ENCODE data around the gene TET1.
"Not testable (repeated sequence)": the region's sequence is repeated elsewhere in the genome, so short reads cannot be mapped to it uniquely, and the experiment has no call there.

The TET1 gene

DNA sequence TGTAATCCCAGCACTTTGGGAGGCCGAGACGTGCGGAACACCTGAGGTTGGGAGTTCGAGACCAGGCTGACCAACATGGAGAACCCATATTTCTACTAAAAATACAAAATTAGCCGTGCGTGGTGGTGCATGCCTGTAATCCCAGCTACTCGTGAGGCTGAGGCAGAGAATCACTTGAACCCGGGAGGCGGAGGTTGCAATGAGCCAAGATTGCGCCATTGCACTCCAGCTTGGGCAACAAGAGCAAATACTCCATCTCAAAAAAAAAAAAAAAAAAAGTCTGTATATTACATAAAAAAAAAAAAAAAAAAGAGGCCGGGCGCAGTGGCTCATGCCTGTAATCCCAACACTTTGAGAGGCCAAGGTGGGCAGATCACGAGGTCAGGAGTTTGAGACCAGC lies 152.9 kb downstream of the TET1 start:
- not testable (repeated sequence) for DNase-seq (ENCODE audit: low read depth)

DNA sequence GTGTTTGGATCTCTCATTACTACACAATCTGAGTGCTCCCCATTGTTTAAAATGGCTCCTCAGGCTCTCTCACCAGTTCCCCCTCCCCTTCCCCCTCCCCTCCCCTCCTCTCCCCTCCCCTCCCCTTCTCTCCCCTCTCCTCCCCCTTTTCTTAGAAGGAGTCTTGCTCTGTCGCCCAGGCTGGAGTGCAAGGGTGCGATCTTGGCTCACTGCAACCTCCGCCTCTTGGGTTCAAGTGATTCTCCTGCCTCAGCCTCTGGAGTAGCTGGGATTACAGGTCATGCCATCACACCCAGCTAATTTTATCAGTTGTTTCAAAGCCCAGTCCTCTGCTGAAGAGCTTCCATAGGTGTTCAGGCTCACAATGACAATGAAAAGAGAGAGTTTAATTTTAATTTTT lies 157.3 kb downstream of the TET1 start:
- DNase-seq (ENCODE audit: low read depth), result no peak

DNA sequence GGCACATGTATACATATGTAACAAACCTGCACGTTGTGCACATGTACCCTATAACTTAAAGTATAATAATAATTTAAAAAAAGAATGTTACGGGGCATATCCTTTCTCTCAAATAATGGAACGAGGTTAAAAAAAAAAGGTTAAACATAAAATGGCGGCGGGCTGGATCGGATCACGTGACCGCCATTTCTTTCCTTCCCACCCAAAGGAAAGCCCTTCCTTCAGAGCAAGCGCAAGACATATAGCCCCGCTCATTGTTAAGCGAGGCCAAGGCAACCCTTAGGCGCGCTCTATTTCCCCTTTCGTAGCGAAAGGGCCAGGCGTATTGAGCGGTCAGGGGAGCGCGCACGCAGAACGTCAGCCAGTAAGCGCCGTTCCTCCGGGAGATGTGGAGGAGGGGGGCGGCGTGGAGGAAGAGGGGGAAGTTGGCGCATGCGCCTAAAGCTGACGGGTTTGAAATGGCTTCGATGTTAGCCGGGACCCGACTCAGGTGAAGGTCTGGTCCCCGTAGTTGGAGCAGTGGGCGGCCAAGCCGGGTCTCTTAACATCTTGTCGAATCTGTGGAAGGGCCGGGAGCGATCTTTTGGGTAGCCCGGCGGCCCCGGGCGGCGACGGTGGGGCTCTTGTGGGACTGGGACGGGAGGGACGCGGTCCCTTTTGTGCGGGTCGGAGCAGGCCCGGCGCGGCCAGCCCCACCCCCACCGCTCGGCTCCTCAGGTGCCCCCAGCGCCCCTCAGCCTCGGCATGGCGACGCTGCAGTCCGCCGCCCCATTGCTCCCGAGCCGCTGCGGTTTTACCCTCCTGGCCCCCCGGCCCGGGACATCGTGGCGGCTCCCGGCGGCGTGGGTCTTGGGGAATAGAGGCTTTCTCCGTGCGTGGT lies 160.9 kb downstream of the TET1 start, which contains the start of gene CCAR1:
Gene CCAR1, plus strand, starts transcription at position 447 of the 880 bp plus-strand sequence. CDS start 1,266 bp downstream, outside the sequence.
- peak; percentile 76 for DNase-seq (ENCODE audit: low read depth)

DNA sequence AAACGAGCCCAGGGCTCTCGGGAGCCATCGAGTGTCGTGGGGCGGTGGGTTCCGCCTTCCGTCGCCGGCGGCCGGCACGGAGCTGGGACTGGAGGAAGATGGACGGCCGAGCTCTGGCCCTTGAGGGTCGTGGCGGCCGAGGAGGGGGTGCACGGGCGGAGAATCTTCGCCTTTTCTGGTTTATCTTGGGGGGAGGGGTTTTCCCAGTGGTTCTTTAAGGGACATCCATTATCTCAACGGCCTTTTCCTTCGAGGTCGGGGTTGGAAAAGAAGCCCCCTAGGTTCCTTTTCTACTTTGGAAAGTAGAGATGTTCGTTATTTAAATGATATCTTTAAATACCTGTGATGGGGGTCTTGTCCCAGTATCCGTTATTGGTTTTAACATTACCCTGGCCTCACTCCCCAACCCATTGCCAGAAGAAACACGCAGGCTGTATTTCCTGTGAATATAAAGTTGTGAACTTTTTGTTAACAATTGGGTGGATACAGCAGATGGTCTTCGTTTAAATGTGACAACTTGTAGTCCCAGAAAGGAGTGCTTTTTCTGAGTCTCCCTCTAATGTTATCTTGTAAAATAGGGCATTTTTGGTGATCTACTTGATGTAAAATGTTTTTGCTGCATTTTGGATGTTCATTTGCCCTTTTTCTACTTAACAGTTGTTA lies 161.7 kb downstream of the TET1 start:
- DNase-seq (ENCODE audit: low read depth), result no peak

DNA sequence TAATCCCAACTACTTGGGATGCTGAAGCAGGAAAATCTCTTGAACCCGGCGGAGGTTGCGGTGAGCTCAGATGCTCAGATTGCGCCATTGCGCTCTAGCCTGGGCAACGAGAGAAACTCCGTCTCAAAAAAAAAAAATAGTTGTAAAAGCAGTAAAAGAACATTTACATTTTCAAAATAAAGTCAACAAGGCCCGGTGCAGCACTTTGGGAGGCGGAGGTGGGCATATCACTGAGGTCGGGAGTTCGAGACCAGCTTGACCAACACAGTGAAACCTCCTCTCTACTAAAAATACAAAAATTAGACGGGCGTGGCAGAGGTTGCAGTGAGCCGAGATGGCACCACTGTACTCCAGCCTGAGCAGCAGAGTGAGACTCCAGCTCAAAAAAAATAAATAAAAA lies 164.9 kb downstream of the TET1 start:
- DNase-seq (ENCODE audit: low read depth), result no peak

DNA sequence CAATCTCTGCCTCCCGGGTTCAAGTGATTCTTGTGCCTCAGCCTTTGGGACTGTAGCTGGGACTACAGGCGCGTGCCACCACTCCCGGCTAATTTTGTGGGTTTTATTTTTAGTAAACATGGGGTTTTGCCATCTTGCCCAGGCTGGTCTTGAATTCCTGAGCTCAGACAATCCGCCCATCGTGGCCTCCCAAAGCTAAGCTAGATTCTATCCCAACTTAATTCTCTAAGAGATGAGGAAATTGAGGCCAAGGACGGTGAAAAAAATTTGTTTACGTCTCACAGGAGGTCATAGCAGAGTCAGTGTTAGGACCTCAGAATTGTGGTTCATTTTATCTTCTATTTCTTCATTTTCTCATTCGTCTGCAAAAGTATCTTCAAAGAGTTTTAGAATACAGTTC lies 167.0 kb downstream of the TET1 start:
- DNase-seq (ENCODE audit: low read depth), result no peak

DNA sequence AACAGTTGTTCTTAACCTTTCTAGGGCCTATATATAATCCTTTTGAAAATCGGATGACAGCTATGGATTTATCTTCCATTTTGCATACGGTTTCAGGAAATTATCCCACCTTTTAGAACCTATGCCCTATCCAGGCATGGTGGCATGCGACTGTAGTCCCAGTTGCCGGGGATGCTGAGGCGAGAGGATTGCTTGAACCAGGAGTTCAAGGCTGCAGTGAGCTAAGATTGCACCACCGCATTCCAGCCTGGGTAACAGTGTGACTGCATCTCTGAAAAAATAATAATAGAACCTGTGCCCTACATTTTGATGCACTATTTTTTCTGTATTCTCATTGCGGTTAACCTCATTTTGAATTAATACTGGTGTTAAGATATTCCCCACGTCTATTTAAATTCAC lies 172.5 kb downstream of the TET1 start:
- DNase-seq (ENCODE audit: low read depth), result no peak

DNA sequence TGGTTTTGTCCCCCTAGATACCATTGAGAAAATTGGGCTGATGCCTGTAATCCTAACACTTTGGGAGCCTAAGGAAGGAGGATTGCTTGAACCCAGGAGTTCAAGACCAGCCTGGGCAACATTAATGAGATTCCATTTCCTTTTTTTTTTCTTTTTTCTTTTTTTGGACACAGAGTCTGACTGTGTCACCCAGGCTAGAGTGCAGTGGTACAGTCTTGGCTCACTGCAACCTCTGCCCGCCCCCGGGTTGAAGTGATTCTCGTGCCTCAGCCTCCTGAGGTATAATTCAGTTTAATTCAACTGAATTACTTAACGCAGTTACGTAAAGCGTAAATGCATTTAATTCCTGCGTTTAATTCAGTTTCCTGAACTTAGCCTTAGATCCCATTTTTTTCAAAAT lies 174.2 kb downstream of the TET1 start:
- DNase-seq (ENCODE audit: low read depth), result no peak

DNA sequence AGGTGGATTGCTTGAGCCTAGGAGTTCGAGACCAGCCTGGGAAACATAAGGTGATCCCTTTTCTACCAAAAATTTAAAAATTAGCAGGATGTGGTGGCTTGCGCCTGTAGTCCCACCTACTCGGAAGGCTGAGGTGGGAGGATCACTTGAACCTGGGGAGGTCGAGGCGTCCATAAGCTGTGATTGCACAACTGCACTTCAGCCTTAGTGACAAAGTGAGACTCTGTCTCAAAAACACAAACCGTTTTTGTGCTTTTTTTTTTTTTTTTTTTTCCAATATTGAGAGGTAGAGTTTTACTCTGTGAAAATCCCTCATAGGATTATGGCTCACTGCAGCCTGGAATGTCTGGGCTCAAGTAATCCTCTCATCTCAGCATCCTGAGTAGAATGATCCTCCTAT lies 175.0 kb downstream of the TET1 start:
- no peak for DNase-seq (ENCODE audit: low read depth)

DNA sequence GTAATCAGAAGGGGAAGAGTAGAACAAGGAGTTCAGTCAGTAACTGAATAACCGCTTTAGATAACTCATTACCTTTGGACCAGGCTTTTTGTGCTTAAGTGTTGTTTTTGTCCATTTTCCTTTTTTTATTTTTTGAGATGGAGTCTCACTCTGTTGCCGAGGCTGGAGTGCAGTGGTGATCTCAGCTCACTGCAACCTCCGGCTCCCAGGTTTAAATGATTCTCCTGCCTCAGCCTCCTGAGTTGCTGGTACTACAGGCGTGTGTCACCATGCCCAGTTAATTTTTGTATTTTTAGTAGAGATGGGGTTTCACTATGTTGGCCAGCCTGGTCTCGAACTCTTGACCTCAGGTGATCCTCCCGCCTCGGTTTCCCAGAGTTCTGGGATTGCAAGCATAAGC lies 175.6 kb downstream of the TET1 start:
- not testable (repeated sequence) for DNase-seq (ENCODE audit: low read depth)

DNA sequence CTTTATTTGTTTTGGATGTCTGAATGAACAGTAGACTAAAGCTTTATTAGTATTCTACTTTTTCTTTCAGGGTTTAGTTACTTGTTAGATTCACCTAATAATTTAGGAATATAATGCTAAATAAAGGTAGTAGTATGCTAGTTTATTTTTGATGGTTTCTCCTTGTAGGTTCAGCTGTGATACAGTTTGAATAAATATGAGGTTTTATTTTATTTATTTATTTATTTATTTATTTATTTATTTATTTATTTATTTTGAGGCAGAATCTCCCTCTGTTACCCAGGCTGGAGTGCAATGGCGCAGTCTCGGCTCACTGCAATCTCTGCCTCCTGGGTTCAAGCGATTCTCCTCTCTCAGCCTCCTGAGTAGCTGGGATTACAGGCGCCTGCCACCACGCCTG lies 180.5 kb downstream of the TET1 start:
- not testable (repeated sequence) for DNase-seq (ENCODE audit: low read depth)

DNA sequence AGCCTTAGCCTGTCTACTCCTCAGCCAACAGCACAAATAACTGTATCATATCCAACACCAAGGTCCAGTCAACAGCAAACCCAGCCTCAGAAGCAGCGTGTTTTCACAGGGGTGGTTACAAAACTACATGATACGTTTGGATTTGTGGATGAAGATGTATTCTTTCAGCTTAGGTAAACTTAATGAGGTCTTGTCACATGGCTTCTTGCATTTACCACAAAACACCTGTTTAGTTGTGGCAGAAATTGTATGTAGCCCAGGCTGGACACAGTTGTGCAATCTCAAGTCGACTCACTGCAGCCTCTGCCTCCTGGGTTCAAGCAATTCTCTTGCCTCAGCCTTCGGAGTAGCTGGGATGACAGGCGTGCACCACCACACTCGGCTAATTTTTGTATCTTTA lies 182.3 kb downstream of the TET1 start:
- DNase-seq (ENCODE audit: low read depth), result no peak

All from HS-27A (cell line).